Peyer's patch (tissue), 4 donors: Measurements from ENCODE around the gene CYP19A1.

Experiments
- POLR2A ChIP-seq, 2 donors: fragments of 450-650 bp; IDR thresholded peaks; one replicate each; pipeline ENCODE4 v1.5.1; 2017; ENCODE audit warnings: antibody characterized with exemption in 2 of 2, mild to moderate bottlenecking in 2 of 2, moderate library complexity in 2 of 2
- TF ChIP-seq, protein P1 (sequence below), 6 experiments: fragments of 450-650 bp in 4 of 6; fragments of 200-600 bp in 2 of 6; sonication (generic) in 1 of 6; IDR thresholded peaks; one replicate each; pipeline ENCODE4 v1.5.1; 2017 to 2019; ENCODE audit warnings: antibody characterized with exemption in 6 of 6, mild to moderate bottlenecking in 3 of 6, moderate library complexity in 1 of 6

DNA sequence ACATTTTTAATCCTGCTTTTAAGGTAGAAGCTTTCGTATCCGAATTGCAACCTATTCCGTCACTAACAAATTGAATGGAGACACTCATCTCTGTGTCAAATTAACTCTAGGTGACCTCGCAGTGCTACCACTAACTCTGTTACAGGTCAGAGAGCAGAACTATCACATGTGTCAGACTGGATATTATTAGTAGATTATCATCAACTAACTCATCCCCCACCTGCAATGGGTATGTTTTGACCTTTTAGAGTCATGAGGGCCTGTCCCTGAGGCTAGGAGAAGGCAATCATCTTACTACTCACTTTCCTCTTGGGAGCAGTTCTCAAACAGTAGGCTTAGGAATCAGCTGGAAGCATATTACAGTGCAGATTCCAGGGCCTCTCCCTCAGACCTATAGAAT lies 5.1 kb upstream of the CYP19A1 start:
- TF ChIP-seq, protein P1, sequence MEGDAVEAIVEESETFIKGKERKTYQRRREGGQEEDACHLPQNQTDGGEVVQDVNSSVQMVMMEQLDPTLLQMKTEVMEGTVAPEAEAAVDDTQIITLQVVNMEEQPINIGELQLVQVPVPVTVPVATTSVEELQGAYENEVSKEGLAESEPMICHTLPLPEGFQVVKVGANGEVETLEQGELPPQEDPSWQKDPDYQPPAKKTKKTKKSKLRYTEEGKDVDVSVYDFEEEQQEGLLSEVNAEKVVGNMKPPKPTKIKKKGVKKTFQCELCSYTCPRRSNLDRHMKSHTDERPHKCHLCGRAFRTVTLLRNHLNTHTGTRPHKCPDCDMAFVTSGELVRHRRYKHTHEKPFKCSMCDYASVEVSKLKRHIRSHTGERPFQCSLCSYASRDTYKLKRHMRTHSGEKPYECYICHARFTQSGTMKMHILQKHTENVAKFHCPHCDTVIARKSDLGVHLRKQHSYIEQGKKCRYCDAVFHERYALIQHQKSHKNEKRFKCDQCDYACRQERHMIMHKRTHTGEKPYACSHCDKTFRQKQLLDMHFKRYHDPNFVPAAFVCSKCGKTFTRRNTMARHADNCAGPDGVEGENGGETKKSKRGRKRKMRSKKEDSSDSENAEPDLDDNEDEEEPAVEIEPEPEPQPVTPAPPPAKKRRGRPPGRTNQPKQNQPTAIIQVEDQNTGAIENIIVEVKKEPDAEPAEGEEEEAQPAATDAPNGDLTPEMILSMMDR (IDR thresholded peaks at IDR 0.05) = no peak
- no peak for TF ChIP-seq POLR2A (IDR thresholded peaks at IDR 0.05)
